HG03571 (cell line): ENCODE measurements around the gene DMRT3.

Experiments
- ATAC-seq: cut with Tn5 transposase; IDR thresholded peaks from one replicate; pipeline ENCODE4 v1.9.1; 2021; ENCODE audit not compliant: unreplicated experiment

DMRT3 gene

GRCh38 chr9:976258-976942 is at the start of gene DMRT3:
DMRT3 (plus strand) TSS chr9:976655; CDS start chr9:977002, 347 bp downstream.
- no peak for ATAC-seq

- ATAC-seq: no peak
Observed at GRCh38 chr9:926976-927375, 49.5 kb upstream of the DMRT3 start.

GRCh38 chr9:928363-929042 is 48.0 kb upstream of the DMRT3 start:
- peak; percentile 72 for ATAC-seq

- no peak for ATAC-seq
Observed at GRCh38 chr9:929719-930118, 46.7 kb upstream of the DMRT3 start.

- ATAC-seq: no peak
Observed at GRCh38 chr9:933356-933755, 43.1 kb upstream of the DMRT3 start.

GRCh38 chr9:935348-935965 is 41.0 kb upstream of the DMRT3 start:
- ATAC-seq: no peak

- ATAC-seq: no peak
Observed at GRCh38 chr9:942805-943580, 33.5 kb upstream of the DMRT3 start.

- no peak for ATAC-seq
Observed at GRCh38 chr9:947985-948384, 28.5 kb upstream of the DMRT3 start.

GRCh38 chr9:948497-948896 is 28.0 kb upstream of the DMRT3 start:
- no peak for ATAC-seq

- no peak for ATAC-seq
Observed at GRCh38 chr9:950139-950538, 26.3 kb upstream of the DMRT3 start.

GRCh38 chr9:952546-952945 is 23.9 kb upstream of the DMRT3 start:
- no peak for ATAC-seq

GRCh38 chr9:959105-959504 is 17.4 kb upstream of the DMRT3 start:
- ATAC-seq: no peak

- ATAC-seq: no peak
Observed at GRCh38 chr9:959914-960313, 16.5 kb upstream of the DMRT3 start.

GRCh38 chr9:962023-962422 is 14.4 kb upstream of the DMRT3 start:
- no peak for ATAC-seq

GRCh38 chr9:965497-965896 is 11.0 kb upstream of the DMRT3 start:
- ATAC-seq: no peak

- ATAC-seq: no peak
Observed at GRCh38 chr9:966870-967269, 9.6 kb upstream of the DMRT3 start.

- ATAC-seq: no peak
Observed at GRCh38 chr9:967436-967835, 9.0 kb upstream of the DMRT3 start.

GRCh38 chr9:967903-968641 is 8.4 kb upstream of the DMRT3 start:
- ATAC-seq: no peak

GRCh38 chr9:969310-970150 is 6.9 kb upstream of the DMRT3 start:
- no peak for ATAC-seq
